Testis (tissue), 3 donors: ENCODE results near the gene CLCN7. TPM values are rescaled to one million over a fixed set of nuclear protein-coding genes. Genes with fewer than 3 reads are reported as not detected.

Experiments used
- DNase-seq: peaks from one replicate; pipeline ENCODE4 v3.0.0-alpha.2; 2019
- H3K27ac ChIP-seq, 2 donors: fragments of 200-600 bp; sonication (generic); one replicate each; pipeline ENCODE4 v1.5.1; 2019
- H3K27me3 ChIP-seq: fragments of 200-600 bp; sonication (generic); one replicate; pipeline ENCODE4 v1.5.1; 2019
- H3K36me3 ChIP-seq: fragments of 200-600 bp; sonication (generic); one replicate; pipeline ENCODE4 v1.5.1; 2017; ENCODE audit warnings: low read depth; ENCODE audit errors: missing control alignments
- H3K4me1 ChIP-seq: fragments of 200-600 bp; sonication (generic); one replicate; pipeline ENCODE4 v1.5.1; 2019
- H3K4me3 ChIP-seq, 2 donors: fragments of 200-600 bp; sonication (generic); one replicate each; pipeline ENCODE4 v1.5.1; 2017 to 2019
- H3K9me3 ChIP-seq: fragments of 200-600 bp; sonication (generic); one replicate; pipeline ENCODE4 v1.5.1; 2017
- POLR2A ChIP-seq: fragments of 450-650 bp; IDR thresholded peaks from one replicate; pipeline ENCODE4 v1.6.1; 2017; ENCODE audit warnings: antibody characterized with exemption, mild to moderate bottlenecking, moderate library complexity
- WGBS, 2 donors: methylation state at CpG; one replicate each; pipeline ENCODE4 v1.1.5; 2018; 5-methylcytosine and 5-hydroxymethylcytosine counted together
- intact Hi-C: fragments of 100-400 bp; cut with DNase I; formaldehyde crosslinking; loops from one replicate; pipeline ENCODE4 v1.15.1; 2023; ENCODE audit warnings: low total_unique reads
- polyA plus RNA-seq: library from polyadenylated mRNA; stranded (reverse); fragments of 350-450 nt; fragmentation: Illumina TruSeq; extraction: RNeasy Lipid Tissue Mini Kit (QIAGEN cat#74804); gene quantifications from one replicate; pipeline ENCODE4 v1.2.3, GENCODE V29; 2014; ENCODE audit warnings: low read depth, low replicate concordance; ENCODE audit not compliant: insufficient read depth
- total RNA-seq, 2 donors: library from RNA; depleted of rRNA; stranded (reverse); fragments of >200 nt; gene quantifications; one replicate each; pipeline ENCODE4 v1.2.3, GENCODE V29; 2016
- TF ChIP-seq, protein P1 (sequence below), 3 experiments: fragments of 450-650 bp in 2 of 3; fragments of 200-600 bp in 1 of 3; sonication (generic) in 1 of 3; IDR thresholded peaks; one replicate each; pipeline ENCODE4 v1.5.1; 2016 to 2019; ENCODE audit warnings: antibody characterized with exemption in 3 of 3, mild to moderate bottlenecking in 2 of 3, moderate library complexity in 1 of 3

CLCN7 gene
- total and polyA plus RNA-seq, 3 donors from 2014 or later, result 79.6 to 160 (median 152) TPM

DNA sequence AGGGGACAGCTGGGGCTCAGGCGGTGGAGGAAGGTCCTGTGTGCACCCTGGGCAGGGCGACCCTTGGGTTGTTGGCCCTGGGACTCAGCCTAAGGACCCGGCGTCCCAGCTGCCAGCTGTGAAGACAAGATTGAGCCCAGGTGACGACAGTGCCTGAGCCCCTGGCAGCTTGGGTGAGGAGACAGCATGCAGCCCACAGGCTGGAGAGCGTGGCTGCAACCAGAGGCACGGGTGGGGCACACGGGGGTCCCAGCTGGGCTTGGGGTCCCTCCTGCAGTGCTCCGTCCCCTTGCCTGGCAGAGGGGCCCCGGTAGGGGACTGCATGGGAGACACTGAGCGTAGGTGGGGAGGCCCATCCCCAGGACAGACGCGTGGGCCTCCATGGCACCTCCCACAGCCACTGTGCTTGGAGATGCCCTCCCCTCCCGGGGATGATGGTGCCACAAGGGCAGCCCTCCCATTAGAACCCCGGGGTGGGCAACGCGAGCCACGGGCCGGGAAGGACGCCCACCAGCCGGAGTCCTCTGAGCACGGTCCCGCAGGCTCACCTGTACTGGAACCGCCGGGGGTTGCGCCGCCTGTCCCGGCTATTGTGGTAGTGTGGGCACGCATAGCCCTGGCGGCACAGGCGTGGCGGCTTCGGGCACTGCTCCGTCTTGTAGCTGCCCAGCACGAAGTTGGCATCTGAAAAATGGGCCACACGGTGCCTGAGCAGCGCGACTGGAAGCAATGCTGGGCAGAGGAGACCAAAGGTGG lies 75.8 kb downstream of the CLCN7 start:
- no peak for DNase-seq
- 94 to 99% methylated on average over 12 to 38 of the region's 38 CpGs for WGBS, 2 donors
- intact Hi-C loops, result no loop called here
- H3K27ac ChIP-seq, result no peak overlapping the region
- no peaks in the 10 kb centered on the region for H3K4me1 ChIP-seq
- no peaks in the 10 kb centered on the region for H3K36me3 ChIP-seq
- no peak for TF ChIP-seq POLR2A
- TF ChIP-seq, protein P1, sequence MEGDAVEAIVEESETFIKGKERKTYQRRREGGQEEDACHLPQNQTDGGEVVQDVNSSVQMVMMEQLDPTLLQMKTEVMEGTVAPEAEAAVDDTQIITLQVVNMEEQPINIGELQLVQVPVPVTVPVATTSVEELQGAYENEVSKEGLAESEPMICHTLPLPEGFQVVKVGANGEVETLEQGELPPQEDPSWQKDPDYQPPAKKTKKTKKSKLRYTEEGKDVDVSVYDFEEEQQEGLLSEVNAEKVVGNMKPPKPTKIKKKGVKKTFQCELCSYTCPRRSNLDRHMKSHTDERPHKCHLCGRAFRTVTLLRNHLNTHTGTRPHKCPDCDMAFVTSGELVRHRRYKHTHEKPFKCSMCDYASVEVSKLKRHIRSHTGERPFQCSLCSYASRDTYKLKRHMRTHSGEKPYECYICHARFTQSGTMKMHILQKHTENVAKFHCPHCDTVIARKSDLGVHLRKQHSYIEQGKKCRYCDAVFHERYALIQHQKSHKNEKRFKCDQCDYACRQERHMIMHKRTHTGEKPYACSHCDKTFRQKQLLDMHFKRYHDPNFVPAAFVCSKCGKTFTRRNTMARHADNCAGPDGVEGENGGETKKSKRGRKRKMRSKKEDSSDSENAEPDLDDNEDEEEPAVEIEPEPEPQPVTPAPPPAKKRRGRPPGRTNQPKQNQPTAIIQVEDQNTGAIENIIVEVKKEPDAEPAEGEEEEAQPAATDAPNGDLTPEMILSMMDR (IDR thresholded peaks at IDR 0.05), result no peak
- H3K27me3 ChIP-seq, result no peaks in the 10 kb centered on the region
- no peaks in the 10 kb centered on the region for H3K9me3 ChIP-seq
- H3K4me3 ChIP-seq, result no peak overlapping the region

- H3K27me3 ChIP-seq, result no peaks in the 10 kb centered on the region
- TF ChIP-seq, protein P1 (IDR thresholded peaks at IDR 0.05), result no peak
- TF ChIP-seq POLR2A, result no peak
- no peaks in the 10 kb centered on the region for H3K36me3 ChIP-seq
- no peaks in the 10 kb centered on the region for H3K4me1 ChIP-seq
- no peak overlapping the region for H3K4me3 ChIP-seq
- 93 to 96% methylated on average over 9 of the region's 9 CpGs for WGBS, 2 donors
- H3K9me3 ChIP-seq, result no peaks in the 10 kb centered on the region
- DNase-seq, result no peak
- intact Hi-C loops, result no loop called here
- H3K27ac ChIP-seq, result no peak overlapping the region
Observed at GRCh38 chr16:1398351-1398750, 76.5 kb downstream of the CLCN7 start.

DNA sequence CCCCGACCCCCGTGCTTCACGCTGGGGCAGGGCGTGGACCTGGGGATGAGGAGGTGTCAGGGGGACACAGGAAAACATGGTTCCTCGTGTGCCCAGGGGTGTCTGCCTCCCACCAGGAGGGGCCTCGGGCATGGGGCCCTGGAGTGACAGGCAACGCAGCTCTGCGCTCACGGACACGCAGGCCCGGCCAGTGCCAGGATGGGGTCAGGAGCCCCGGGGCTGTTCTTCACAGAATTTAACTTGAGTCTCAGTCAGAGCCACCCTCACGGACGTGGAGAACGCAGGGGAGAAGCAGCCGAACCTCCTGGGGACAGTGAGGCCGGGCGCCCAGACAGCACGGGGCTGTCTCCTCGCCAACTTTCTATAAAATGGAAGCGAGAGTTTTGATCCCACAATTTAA lies 77.0 kb downstream of the CLCN7 start:
- H3K4me1 ChIP-seq, result no peaks in the 10 kb centered on the region
- H3K27me3 ChIP-seq, result no peaks in the 10 kb centered on the region
- 94 to 97% methylated on average over 12 to 20 of the region's 21 CpGs for WGBS, 2 donors
- no peaks in the 10 kb centered on the region for H3K9me3 ChIP-seq
- H3K36me3 ChIP-seq, result no peaks in the 10 kb centered on the region
- H3K27ac ChIP-seq, result no peak overlapping the region
- TF ChIP-seq POLR2A, result no peak
- no peak for DNase-seq
- no peak overlapping the region for H3K4me3 ChIP-seq
- intact Hi-C loops, result no loop called here

DNA sequence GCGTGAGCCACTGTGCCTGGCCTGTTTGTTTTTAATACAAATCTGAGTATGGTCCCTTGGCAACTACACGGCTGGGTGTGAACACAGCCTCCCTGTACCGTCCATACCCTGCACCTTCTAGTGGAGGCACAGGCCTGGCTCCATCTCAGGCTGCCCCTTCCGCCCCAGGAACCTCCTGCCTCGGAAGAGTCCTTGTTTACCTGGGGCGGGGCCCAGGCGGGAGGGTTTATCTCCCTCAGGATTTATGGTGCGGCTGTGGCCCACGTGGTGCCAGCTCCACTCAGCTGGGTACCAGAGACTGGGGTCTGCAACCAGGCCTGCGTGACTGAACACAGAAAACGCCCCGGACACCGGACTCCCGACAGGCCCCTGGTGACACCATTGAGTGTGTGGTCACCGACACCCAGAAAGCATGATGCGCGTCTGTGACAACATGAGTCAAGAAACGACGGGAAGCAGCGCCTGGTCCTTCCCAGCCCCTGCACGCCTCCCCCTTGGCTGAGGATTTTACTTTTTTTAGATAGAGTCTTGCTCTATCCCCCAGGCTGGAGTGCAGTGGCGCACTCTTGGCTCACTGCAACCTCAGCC lies 79.3 kb downstream of the CLCN7 start:
- Histone ChIP-seq H3K4me3 (no peak overlapping the region), H3K27ac (no peak overlapping the region), H3K4me1 (no peaks in the 10 kb centered on the region), H3K36me3 (no peaks in the 10 kb centered on the region), H3K27me3 (no peaks in the 10 kb centered on the region), H3K9me3 (no peaks in the 10 kb centered on the region)
- intact Hi-C loops, result no loop called here
- no peak for DNase-seq
- whole genome bisulfite sequencing, 2 donors, result 85 to 86% methylated on average over 15 to 21 of the region's 22 CpGs
- TF ChIP-seq, protein P1 (IDR thresholded peaks at IDR 0.05), result no peak
- TF ChIP-seq POLR2A, result no peak

Other genes with a start within 250 kb of the CLCN7 start
- 1 to 10 TPM in 1 of 2 donors, not detected in 1; 1.2 TPM for gene TPSG1, start 249.8 kb downstream of the CLCN7 start, total RNA-seq
- not detected for gene TPSG1, start 249.8 kb downstream of the CLCN7 start, polyA plus RNA-seq
- gene TPSB2, start 244.8 kb downstream of the CLCN7 start, total RNA-seq, result 10 to 100 TPM; 10.8 to 49.5 TPM
- 16.1 TPM for gene TPSB2, start 244.8 kb downstream of the CLCN7 start, polyA plus RNA-seq
- 10 to 100 TPM; 11.7 to 32.0 TPM for gene TPSAB1, start 234.3 kb downstream of the CLCN7 start, total RNA-seq
- gene TPSAB1, start 234.3 kb downstream of the CLCN7 start, polyA plus RNA-seq, result 12.2 TPM
- gene TPSD1, start 219.0 kb downstream of the CLCN7 start, total RNA-seq, result 1 to 10 TPM; 1.1 to 1.6 TPM
- gene TPSD1, start 219.0 kb downstream of the CLCN7 start, polyA plus RNA-seq, result 1.1 TPM
- 100 to 1,000 TPM; 116 to 127 TPM for gene UBE2I, start 165.4 kb downstream of the CLCN7 start, total RNA-seq
- 143 TPM for gene UBE2I, start 165.4 kb downstream of the CLCN7 start, polyA plus RNA-seq
- 10 to 100 TPM; 29.8 to 60.4 TPM for gene BAIAP3, start 141.4 kb downstream of the CLCN7 start, total RNA-seq
- gene BAIAP3, start 141.4 kb downstream of the CLCN7 start, polyA plus RNA-seq, result 23.0 TPM
- 10 to 100 TPM; 79.4 to 89.5 TPM for gene TSR3, start 123.2 kb downstream of the CLCN7 start, total RNA-seq
- 40.9 TPM for gene TSR3, start 123.2 kb downstream of the CLCN7 start, polyA plus RNA-seq
- gene GNPTG, start 123.1 kb downstream of the CLCN7 start, total RNA-seq, result 100 to 1,000 TPM; 106 to 150 TPM
- 67.8 TPM for gene GNPTG, start 123.1 kb downstream of the CLCN7 start, polyA plus RNA-seq
- 10 to 100 TPM; 49.2 to 49.9 TPM for gene UNKL, start 60.3 kb downstream of the CLCN7 start, total RNA-seq
- 23.7 TPM for gene UNKL, start 60.3 kb downstream of the CLCN7 start, polyA plus RNA-seq
- 10 to 100 TPM; 22.8 to 27.7 TPM for gene UQCC4, start 54.3 kb downstream of the CLCN7 start, total RNA-seq
- gene UQCC4, start 54.3 kb downstream of the CLCN7 start, polyA plus RNA-seq, result 17.5 TPM
- gene PERCC1, start 44.0 kb downstream of the CLCN7 start, total RNA-seq, result under 1 TPM; 0.31 to 0.71 TPM
- not detected for gene PERCC1, start 44.0 kb downstream of the CLCN7 start, polyA plus RNA-seq
- 10 to 100 TPM in 1 of 2 donors, 1 to 10 TPM in 1; 7.6 to 18.0 TPM for gene CCDC154, start 30.5 kb downstream of the CLCN7 start, total RNA-seq
- 14.8 TPM for gene CCDC154, start 30.5 kb downstream of the CLCN7 start, polyA plus RNA-seq
- 1 to 10 TPM; 1.7 to 3.4 TPM for gene PTX4, start 13.9 kb upstream of the CLCN7 start, total RNA-seq
- gene PTX4, start 13.9 kb upstream of the CLCN7 start, polyA plus RNA-seq, result 1.3 TPM
- 10 to 100 TPM; 45.2 to 46.0 TPM for gene TELO2, start 18.3 kb upstream of the CLCN7 start, total RNA-seq
- 25.7 TPM for gene TELO2, start 18.3 kb upstream of the CLCN7 start, polyA plus RNA-seq
- gene TMEM204, start 58.6 kb upstream of the CLCN7 start, total RNA-seq, result 10 to 100 TPM; 19.4 to 21.4 TPM
- 13.7 TPM for gene TMEM204, start 58.6 kb upstream of the CLCN7 start, polyA plus RNA-seq
- gene IFT140, start 137.0 kb upstream of the CLCN7 start, total RNA-seq, result 10 to 100 TPM; 57.4 to 74.0 TPM
- gene IFT140, start 137.0 kb upstream of the CLCN7 start, polyA plus RNA-seq, result 113 TPM
- 10 to 100 TPM; 54.8 to 65.1 TPM for gene CRAMP1, start 137.3 kb upstream of the CLCN7 start, total RNA-seq
- 54.1 TPM for gene CRAMP1, start 137.3 kb upstream of the CLCN7 start, polyA plus RNA-seq
- gene JPT2, start 203.3 kb upstream of the CLCN7 start, total RNA-seq, result 10 to 100 TPM; 25.8 to 27.9 TPM
- 45.2 TPM for gene JPT2, start 203.3 kb upstream of the CLCN7 start, polyA plus RNA-seq
- 100 to 1,000 TPM; 128 to 154 TPM for gene MAPK8IP3, start 231.2 kb upstream of the CLCN7 start, total RNA-seq
- 52.7 TPM for gene MAPK8IP3, start 231.2 kb upstream of the CLCN7 start, polyA plus RNA-seq